Measurements from ENCODE around the gene XRCC4. TPM values are rescaled to one million over a fixed set of nuclear protein-coding genes. Genes with fewer than 3 reads are reported as not detected.

The XRCC4 gene
- total RNA-seq, 4 donors from 2014 or later, result 6.1 to 7.4 (median 7.0) TPM

- no peak for TF ChIP-seq CTCF (IDR thresholded peaks at IDR 0.05)
- no peak for DNase-seq (ENCODE audit: low spot score)
- no peak for ATAC-seq (ENCODE audit: low FRiP score)
These were observed 324.4 kb downstream of the XRCC4 start for GRCh38 chr5:83401775-83402174.

Small RNA genes within 50 kb of the gene (small RNA-seq; reads per million reads assigned to genes)
- 0.39 reads per million for gene SCARNA18

Other genes starting within 250 kb of the XRCC4 start
- 10 to 100 TPM; 41.6 to 51.9 (median 50.4) TPM for gene TMEM167A, start 153 bp upstream of the XRCC4 start, total RNA-seq